ENCODE measurements around the gene LMCD1.

LMCD1 gene

DNA sequence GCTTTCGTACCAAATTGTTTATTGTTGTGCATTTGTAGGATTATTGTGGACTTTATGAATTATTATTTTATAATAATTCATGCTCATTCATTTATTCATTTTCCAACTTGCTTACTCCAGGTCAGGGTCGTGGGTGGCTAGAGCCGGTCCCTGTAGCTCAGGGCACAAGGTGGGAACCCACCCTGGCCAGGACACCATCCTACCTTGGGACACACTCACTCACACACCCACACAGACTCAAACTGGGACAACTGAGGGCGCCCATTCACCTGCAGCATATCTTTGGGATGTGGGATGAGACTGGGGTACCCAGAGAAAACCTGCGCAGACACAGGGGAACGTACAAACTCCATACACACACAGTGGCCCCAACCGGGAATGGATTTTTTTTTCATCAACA lies 102.4 kb downstream of the LMCD1 start:
- H3K9me3 Mint-ChIP-seq = no peaks in the 10 kb centered on the region
- H3K27ac Mint-ChIP-seq = no peak overlapping the region
- TF ChIP-seq, protein P1, sequence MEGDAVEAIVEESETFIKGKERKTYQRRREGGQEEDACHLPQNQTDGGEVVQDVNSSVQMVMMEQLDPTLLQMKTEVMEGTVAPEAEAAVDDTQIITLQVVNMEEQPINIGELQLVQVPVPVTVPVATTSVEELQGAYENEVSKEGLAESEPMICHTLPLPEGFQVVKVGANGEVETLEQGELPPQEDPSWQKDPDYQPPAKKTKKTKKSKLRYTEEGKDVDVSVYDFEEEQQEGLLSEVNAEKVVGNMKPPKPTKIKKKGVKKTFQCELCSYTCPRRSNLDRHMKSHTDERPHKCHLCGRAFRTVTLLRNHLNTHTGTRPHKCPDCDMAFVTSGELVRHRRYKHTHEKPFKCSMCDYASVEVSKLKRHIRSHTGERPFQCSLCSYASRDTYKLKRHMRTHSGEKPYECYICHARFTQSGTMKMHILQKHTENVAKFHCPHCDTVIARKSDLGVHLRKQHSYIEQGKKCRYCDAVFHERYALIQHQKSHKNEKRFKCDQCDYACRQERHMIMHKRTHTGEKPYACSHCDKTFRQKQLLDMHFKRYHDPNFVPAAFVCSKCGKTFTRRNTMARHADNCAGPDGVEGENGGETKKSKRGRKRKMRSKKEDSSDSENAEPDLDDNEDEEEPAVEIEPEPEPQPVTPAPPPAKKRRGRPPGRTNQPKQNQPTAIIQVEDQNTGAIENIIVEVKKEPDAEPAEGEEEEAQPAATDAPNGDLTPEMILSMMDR (IDR thresholded peaks at IDR 0.05; ENCODE audit: unreplicated experiment in 3 of 3) = no peak
- H3K4me1 Mint-ChIP-seq = peaks cover 25% of the 10 kb centered on the region
- H3K36me3 Mint-ChIP-seq (ENCODE audit: low read depth) = no peaks in the 10 kb centered on the region
- no peak overlapping the region for H3K4me3 Mint-ChIP-seq
- peaks cover 5% of the 10 kb centered on the region for H3K27me3 Mint-ChIP-seq (ENCODE audit: low read depth)

DNA sequence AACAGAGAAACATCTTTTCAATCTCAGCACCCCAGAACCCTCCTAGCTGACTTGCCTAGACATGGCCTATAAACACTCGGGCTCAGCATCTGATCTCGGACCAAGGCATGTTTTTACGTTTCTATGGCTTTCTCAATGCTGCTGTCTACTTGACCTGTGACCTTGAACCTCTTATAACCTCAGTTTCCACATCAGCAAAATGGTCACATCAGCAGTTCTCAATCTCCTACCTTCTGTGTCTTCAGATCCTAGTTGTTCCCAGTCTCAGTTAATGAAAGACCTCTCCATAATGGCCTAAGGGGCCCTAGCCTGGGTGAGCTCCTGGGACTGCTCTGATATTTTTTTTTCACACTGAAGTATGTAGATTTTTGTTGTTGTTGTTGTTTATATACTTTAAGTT lies 103.4 kb downstream of the LMCD1 start:
- Mint-ChIP-seq H3K36me3 (ENCODE audit: low read depth) (no peaks in the 10 kb centered on the region), H3K27ac (no peak overlapping the region), H3K9me3 (no peaks in the 10 kb centered on the region), H3K4me3 (no peak overlapping the region), H3K27me3 (ENCODE audit: low read depth) (peaks cover 5% of the 10 kb centered on the region), H3K4me1 (peaks cover 18% of the 10 kb centered on the region)
- TF ChIP-seq, protein P1 (IDR thresholded peaks at IDR 0.05; ENCODE audit: unreplicated experiment in 3 of 3) = no peak

GRCh38 chr3:8606701-8607231 lies 105.1 kb downstream of the LMCD1 start:
- no peaks in the 10 kb centered on the region for H3K36me3 Mint-ChIP-seq (ENCODE audit: low read depth)
- H3K9me3 Mint-ChIP-seq = peaks cover 3% of the 10 kb centered on the region
- H3K27me3 Mint-ChIP-seq (ENCODE audit: low read depth) = peaks cover 5% of the 10 kb centered on the region
- peak overlapping the region in 2 of 3 experiments; percentile 7 to 64 for H3K27ac Mint-ChIP-seq
- TF ChIP-seq, protein P1 (IDR thresholded peaks at IDR 0.05; ENCODE audit: unreplicated experiment in 3 of 3) = no peak
- peaks cover 23% of the 10 kb centered on the region for H3K4me1 Mint-ChIP-seq
- peak overlapping the region in 1 of 3 experiments; percentile 26 for H3K4me3 Mint-ChIP-seq

GRCh38 chr3:8607234-8608040 lies 105.8 kb downstream of the LMCD1 start:
- Mint-ChIP-seq H3K27me3 (ENCODE audit: low read depth) (peaks cover 5% of the 10 kb centered on the region), H3K27ac (peak overlapping the region in 2 of 3 experiments; percentile 7 to 64), H3K4me3 (no peak overlapping the region), H3K36me3 (ENCODE audit: low read depth) (no peaks in the 10 kb centered on the region), H3K9me3 (peaks cover 3% of the 10 kb centered on the region), H3K4me1 (peaks cover 23% of the 10 kb centered on the region)
- TF ChIP-seq, protein P1 (IDR thresholded peaks at IDR 0.05; ENCODE audit: unreplicated experiment in 3 of 3) = peak; percentile 58 to 70 (median 61)

- peaks cover 21% of the 10 kb centered on the region for H3K4me1 Mint-ChIP-seq
- peak overlapping the region in 1 of 3 experiments; percentile 7 for H3K27ac Mint-ChIP-seq
- peaks cover 5% of the 10 kb centered on the region for H3K27me3 Mint-ChIP-seq (ENCODE audit: low read depth)
- no peaks in the 10 kb centered on the region for H3K36me3 Mint-ChIP-seq (ENCODE audit: low read depth)
- no peak overlapping the region for H3K4me3 Mint-ChIP-seq
- TF ChIP-seq, protein P1 (IDR thresholded peaks at IDR 0.05; ENCODE audit: unreplicated experiment in 3 of 3) = no peak
- peaks cover 3% of the 10 kb centered on the region for H3K9me3 Mint-ChIP-seq
Measured at GRCh38 chr3:8608041-8608790, 106.6 kb downstream of the LMCD1 start.
